ENCODE measurements around the gene SLC36A3.

The SLC36A3 gene

GRCh38 chr5:151278845-151279244 lies 24.7 kb downstream of the SLC36A3 start:
- no peaks in the 10 kb centered on the region for H3K9me3 ChIP-seq (ENCODE audit: control extremely low read depth in 1 of 5, control insufficient read depth in 4 of 5, insufficient read depth in 2 of 5, low read depth in 1 of 5, low read length in 4 of 5)
- H3K27ac ChIP-seq (ENCODE audit: insufficient read depth in 1 of 2, low read depth in 1 of 2, low read length in 2 of 2, poor library complexity in 1 of 2, severe bottlenecking in 2 of 2) = no peak overlapping the region
- CTCF ChIA-PET = no interaction called here
- H3K27me3 ChIP-seq (replicated peaks in 2 of 5; ENCODE audit: control insufficient read depth in 4 of 5, insufficient read depth in 5 of 5, low read length in 4 of 5) = peaks cover 0 to 11% (median 0%) of the 10 kb centered on the region in 5 experiments
- DNase-seq = no peak
- no peak overlapping the region for H3K4me3 ChIP-seq (ENCODE audit: control insufficient read depth in 1 of 7, extremely low read depth in 1 of 7, insufficient read depth in 4 of 7, low read depth in 2 of 7, low read length in 6 of 7)
- no peaks in the 10 kb centered on the region for H3K4me1 ChIP-seq (ENCODE audit: control extremely low read depth in 1 of 4, control insufficient read depth in 4 of 4, insufficient read depth in 4 of 4, low read length in 3 of 4)
- WGBS (ENCODE audit: insufficient coverage) = 88% methylated on average over 4 of the region's 5 CpGs
- POLR2A ChIA-PET = no interaction called here
- H3K36me3 ChIP-seq (ENCODE audit: control insufficient read depth in 4 of 4, insufficient read depth in 4 of 4, low read length in 3 of 4) = no peaks in the 10 kb centered on the region

DNA sequence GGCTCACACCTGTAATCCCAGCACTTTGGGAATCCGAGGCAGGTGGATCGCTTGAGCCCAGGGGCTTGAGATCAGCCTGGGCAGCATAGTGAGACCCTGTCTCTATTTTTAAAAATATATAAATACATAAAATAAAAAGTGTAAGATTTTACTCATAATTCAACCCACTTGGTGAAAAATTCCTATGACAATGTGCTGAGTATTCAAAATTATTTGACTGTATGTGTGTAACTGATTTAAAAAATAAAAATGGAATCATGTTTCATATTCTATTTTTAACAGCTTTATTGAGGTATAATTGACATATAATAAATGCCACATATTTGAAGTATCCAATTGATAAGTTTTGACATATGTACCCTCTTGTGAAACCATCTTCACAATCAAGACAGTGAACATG lies 27.8 kb downstream of the SLC36A3 start:
- Histone ChIP-seq H3K27me3 (replicated peaks in 2 of 5; ENCODE audit: control insufficient read depth in 4 of 5, insufficient read depth in 5 of 5, low read length in 4 of 5) (peaks cover 0 to 8% (median 0%) of the 10 kb centered on the region in 5 experiments), H3K9me3 (ENCODE audit: control extremely low read depth in 1 of 5, control insufficient read depth in 4 of 5, insufficient read depth in 2 of 5, low read depth in 1 of 5, low read length in 4 of 5) (no peaks in the 10 kb centered on the region), H3K27ac (ENCODE audit: insufficient read depth in 1 of 2, low read depth in 1 of 2, low read length in 2 of 2, poor library complexity in 1 of 2, severe bottlenecking in 2 of 2) (no peak overlapping the region), H3K4me3 (ENCODE audit: control insufficient read depth in 1 of 7, extremely low read depth in 1 of 7, insufficient read depth in 4 of 7, low read depth in 2 of 7, low read length in 6 of 7) (no peak overlapping the region), H3K4me1 (ENCODE audit: control extremely low read depth in 1 of 4, control insufficient read depth in 4 of 4, insufficient read depth in 4 of 4, low read length in 3 of 4) (peaks cover 0 to 4% (median 0%) of the 10 kb centered on the region in 4 experiments), H3K36me3 (ENCODE audit: control insufficient read depth in 4 of 4, insufficient read depth in 4 of 4, low read length in 3 of 4) (no peaks in the 10 kb centered on the region)
- no CpG with 5 or more reads among the region's 2 CpGs for WGBS (ENCODE audit: insufficient coverage)
- CTCF ChIA-PET = no interaction called here
- no peak for DNase-seq
- POLR2A ChIA-PET = no interaction called here

GRCh38 chr5:151274666-151275065 lies 28.9 kb downstream of the SLC36A3 start:
- Histone ChIP-seq H3K36me3 (ENCODE audit: control insufficient read depth in 4 of 4, insufficient read depth in 4 of 4, low read length in 3 of 4) (peaks cover 0 to 4% (median 2%) of the 10 kb centered on the region in 4 experiments), H3K4me1 (ENCODE audit: control extremely low read depth in 1 of 4, control insufficient read depth in 4 of 4, insufficient read depth in 4 of 4, low read length in 3 of 4) (peaks cover 0 to 4% (median 0%) of the 10 kb centered on the region in 4 experiments), H3K27me3 (replicated peaks in 2 of 5; ENCODE audit: control insufficient read depth in 4 of 5, insufficient read depth in 5 of 5, low read length in 4 of 5) (peaks cover 0 to 8% (median 0%) of the 10 kb centered on the region in 5 experiments), H3K4me3 (ENCODE audit: control insufficient read depth in 1 of 7, extremely low read depth in 1 of 7, insufficient read depth in 4 of 7, low read depth in 2 of 7, low read length in 6 of 7) (no peak overlapping the region), H3K27ac (ENCODE audit: insufficient read depth in 1 of 2, low read depth in 1 of 2, low read length in 2 of 2, poor library complexity in 1 of 2, severe bottlenecking in 2 of 2) (no peak overlapping the region), H3K9me3 (ENCODE audit: control extremely low read depth in 1 of 5, control insufficient read depth in 4 of 5, insufficient read depth in 2 of 5, low read depth in 1 of 5, low read length in 4 of 5) (no peaks in the 10 kb centered on the region)
- ChIA-PET CTCF (interaction anchor here (1.2 to 1.3 kb wide), 2 partner anchors 22 to 47 kb away, joined by 3 to 4 read pairs; partner anchors contain the start of gene GM2A), POLR2A (interaction anchor here (0.9 kb wide), 1 partner anchor 17 kb away, joined by 4 read pairs; no protein-coding TSS in a partner anchor)
- DNase-seq = no peak

GRCh38 chr5:151271336-151271735 lies 32.2 kb downstream of the SLC36A3 start:
- CTCF ChIA-PET = no interaction called here

GRCh38 chr5:151270599-151270998 lies 33.0 kb downstream of the SLC36A3 start:
- CTCF ChIA-PET = no interaction called here
- H3K27ac ChIP-seq (ENCODE audit: insufficient read depth in 1 of 2, low read depth in 1 of 2, low read length in 2 of 2, poor library complexity in 1 of 2, severe bottlenecking in 2 of 2) = no peak overlapping the region
- POLR2A ChIA-PET = no interaction called here

More at GRCh38 chr5:151271336-151271735, 32.2 kb downstream of the SLC36A3 start:
- H3K27me3 ChIP-seq (replicated peaks in 2 of 5; ENCODE audit: control insufficient read depth in 4 of 5, insufficient read depth in 5 of 5, low read length in 4 of 5) = peaks cover 0 to 2% (median 0%) of the 10 kb centered on the region in 5 experiments
- H3K4me3 ChIP-seq (ENCODE audit: control insufficient read depth in 1 of 7, extremely low read depth in 1 of 7, insufficient read depth in 4 of 7, low read depth in 2 of 7, low read length in 6 of 7) = no peak overlapping the region
- H3K9me3 ChIP-seq (ENCODE audit: control extremely low read depth in 1 of 5, control insufficient read depth in 4 of 5, insufficient read depth in 2 of 5, low read depth in 1 of 5, low read length in 4 of 5) = no peaks in the 10 kb centered on the region
- peaks cover 0 to 4% (median 0%) of the 10 kb centered on the region in 4 experiments for H3K4me1 ChIP-seq (ENCODE audit: control extremely low read depth in 1 of 4, control insufficient read depth in 4 of 4, insufficient read depth in 4 of 4, low read length in 3 of 4)
- peak in 2 of 3 donors; percentile 15 to 16 for DNase-seq
- peaks cover 2 to 27% (median 24%) of the 10 kb centered on the region in 4 experiments for H3K36me3 ChIP-seq (ENCODE audit: control insufficient read depth in 4 of 4, insufficient read depth in 4 of 4, low read length in 3 of 4)
- POLR2A ChIA-PET = no interaction called here
- H3K27ac ChIP-seq (ENCODE audit: insufficient read depth in 1 of 2, low read depth in 1 of 2, low read length in 2 of 2, poor library complexity in 1 of 2, severe bottlenecking in 2 of 2) = no peak overlapping the region

DNA sequence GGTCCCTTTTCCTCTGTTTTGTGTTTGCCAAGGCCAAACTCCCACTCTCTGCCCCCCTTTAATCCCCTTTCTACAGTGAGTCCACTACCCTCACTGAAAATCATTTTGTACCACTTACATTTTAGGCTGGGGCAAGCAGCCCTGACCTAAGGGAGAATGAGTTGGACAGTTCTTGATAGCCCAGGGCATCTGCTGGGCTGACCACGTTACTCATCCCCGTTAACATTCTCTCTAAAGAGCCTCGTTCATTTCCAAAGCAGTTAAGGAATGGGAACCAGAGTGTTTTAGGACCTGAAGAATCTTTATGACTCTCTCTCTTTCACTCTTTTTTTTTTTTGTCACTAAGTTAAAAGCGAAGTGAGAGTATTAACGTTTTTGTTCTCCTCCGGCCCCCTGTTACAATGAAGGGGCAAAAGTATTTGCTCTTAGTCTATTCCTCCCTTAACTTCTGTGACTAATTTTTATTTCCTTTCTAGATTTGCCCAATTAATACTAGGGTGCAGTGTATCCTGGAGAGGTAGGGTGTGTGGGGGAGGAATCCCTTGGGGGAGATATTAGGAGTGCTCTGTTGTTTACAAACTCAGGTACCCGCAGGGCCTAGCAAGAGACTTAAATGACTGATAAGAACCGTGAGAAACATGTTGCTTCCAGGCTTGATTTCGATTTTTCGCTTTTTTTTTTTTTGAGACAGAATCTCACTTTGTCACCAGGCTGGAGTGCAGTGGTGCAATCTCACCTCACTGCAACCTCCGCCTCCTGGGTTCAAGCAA lies 35.9 kb downstream of the SLC36A3 start:
- CTCF ChIA-PET = no interaction called here
- H3K27me3 ChIP-seq (replicated peaks in 2 of 5; ENCODE audit: control insufficient read depth in 4 of 5, insufficient read depth in 5 of 5, low read length in 4 of 5) = no peaks in the 10 kb centered on the region
- POLR2A ChIA-PET = no interaction called here
- H3K4me1 ChIP-seq (ENCODE audit: control extremely low read depth in 1 of 4, control insufficient read depth in 4 of 4, insufficient read depth in 4 of 4, low read length in 3 of 4) = peaks cover 0 to 4% (median 0%) of the 10 kb centered on the region in 4 experiments
- H3K4me3 ChIP-seq (ENCODE audit: control insufficient read depth in 1 of 7, extremely low read depth in 1 of 7, insufficient read depth in 4 of 7, low read depth in 2 of 7, low read length in 6 of 7) = no peak overlapping the region
- no peak for DNase-seq
- H3K36me3 ChIP-seq (ENCODE audit: control insufficient read depth in 4 of 4, insufficient read depth in 4 of 4, low read length in 3 of 4) = peaks cover 2 to 48% (median 34%) of the 10 kb centered on the region in 4 experiments
- H3K27ac ChIP-seq (ENCODE audit: insufficient read depth in 1 of 2, low read depth in 1 of 2, low read length in 2 of 2, poor library complexity in 1 of 2, severe bottlenecking in 2 of 2) = no peak overlapping the region
- 95% methylated on average over 8 of the region's 11 CpGs for WGBS (ENCODE audit: insufficient coverage)
- H3K9me3 ChIP-seq (ENCODE audit: control extremely low read depth in 1 of 5, control insufficient read depth in 4 of 5, insufficient read depth in 2 of 5, low read depth in 1 of 5, low read length in 4 of 5) = no peaks in the 10 kb centered on the region

More at GRCh38 chr5:151270599-151270998, 33.0 kb downstream of the SLC36A3 start:
- WGBS (ENCODE audit: insufficient coverage) = 100% methylated on average over 1 of the region's 1 CpG
- Histone ChIP-seq H3K4me3 (ENCODE audit: control insufficient read depth in 1 of 7, extremely low read depth in 1 of 7, insufficient read depth in 4 of 7, low read depth in 2 of 7, low read length in 6 of 7) (no peak overlapping the region), H3K27me3 (replicated peaks in 2 of 5; ENCODE audit: control insufficient read depth in 4 of 5, insufficient read depth in 5 of 5, low read length in 4 of 5) (peaks cover 0 to 2% (median 0%) of the 10 kb centered on the region in 5 experiments), H3K36me3 (ENCODE audit: control insufficient read depth in 4 of 4, insufficient read depth in 4 of 4, low read length in 3 of 4) (peaks cover 2 to 28% (median 26%) of the 10 kb centered on the region in 4 experiments), H3K9me3 (ENCODE audit: control extremely low read depth in 1 of 5, control insufficient read depth in 4 of 5, insufficient read depth in 2 of 5, low read depth in 1 of 5, low read length in 4 of 5) (no peaks in the 10 kb centered on the region), H3K4me1 (ENCODE audit: control extremely low read depth in 1 of 4, control insufficient read depth in 4 of 4, insufficient read depth in 4 of 4, low read length in 3 of 4) (peaks cover 0 to 4% (median 0%) of the 10 kb centered on the region in 4 experiments)
- peak in 2 of 3 donors; percentile 11 to 29 for DNase-seq

GRCh38 chr5:151264113-151264512 lies 39.5 kb downstream of the SLC36A3 start:
- WGBS (ENCODE audit: insufficient coverage) = 91% methylated on average over 1 of the region's 1 CpG
- Histone ChIP-seq H3K36me3 (ENCODE audit: control insufficient read depth in 4 of 4, insufficient read depth in 4 of 4, low read length in 3 of 4) (peaks cover 9 to 53% (median 34%) of the 10 kb centered on the region in 4 experiments), H3K4me3 (ENCODE audit: control insufficient read depth in 1 of 7, extremely low read depth in 1 of 7, insufficient read depth in 4 of 7, low read depth in 2 of 7, low read length in 6 of 7) (no peak overlapping the region), H3K4me1 (ENCODE audit: control extremely low read depth in 1 of 4, control insufficient read depth in 4 of 4, insufficient read depth in 4 of 4, low read length in 3 of 4) (peaks cover 0 to under 1% (median 0%) of the 10 kb centered on the region in 4 experiments), H3K27me3 (replicated peaks in 2 of 5; ENCODE audit: control insufficient read depth in 4 of 5, insufficient read depth in 5 of 5, low read length in 4 of 5) (no peaks in the 10 kb centered on the region), H3K27ac (ENCODE audit: insufficient read depth in 1 of 2, low read depth in 1 of 2, low read length in 2 of 2, poor library complexity in 1 of 2, severe bottlenecking in 2 of 2) (no peak overlapping the region), H3K9me3 (ENCODE audit: control extremely low read depth in 1 of 5, control insufficient read depth in 4 of 5, insufficient read depth in 2 of 5, low read depth in 1 of 5, low read length in 4 of 5) (no peaks in the 10 kb centered on the region)
- CTCF ChIA-PET = no interaction called here
- POLR2A ChIA-PET = interaction anchor here (0.6 kb wide), 1 partner anchor 10 kb away, joined by 3 read pairs; no protein-coding TSS in a partner anchor
- DNase-seq = no peak

Measured in common myeloid progenitor, CD34-positive (primary cell).